ENCODE measurements around the gene TPCN1. TPM values are rescaled to one million over a fixed set of nuclear protein-coding genes. Genes with fewer than 3 reads are reported as not detected.

Gene TPCN1
- total RNA-seq, 3 donors from 2014 or later (not counting 1 experiment from before 2014, with no cell fraction given), result 7.2 to 21.4 (median 10.7) TPM

GRCh38 chr12:113227686-113228391 is 6.6 kb downstream of the TPCN1 start:
- H3K27me3 ChIP-seq (ENCODE audit: control insufficient read depth, insufficient read depth, low read length), result no peaks in the 10 kb centered on the region
- ATAC-seq (no peak), DNase-seq (no peak)
- TF ChIP-seq CTCF (IDR thresholded peaks at IDR 0.05), result no peak
- no peaks in the 10 kb centered on the region for H3K9me3 ChIP-seq (ENCODE audit: control insufficient read depth, insufficient read depth, low read length)
- Mint-ChIP-seq H3K36me3 (no peaks in the 10 kb centered on the region), H3K4me3 (no peak overlapping the region), H3K4me1 (peaks cover 8 to 14% of the 10 kb centered on the region in 2 donors), H3K9me3 (no peaks in the 10 kb centered on the region), H3K27me3 (ENCODE audit: low read depth in 2 of 2) (no peaks in the 10 kb centered on the region), H3K27ac (no peak overlapping the region)
- 90% methylated on average over 5 of the region's 5 CpGs for whole genome bisulfite sequencing (ENCODE audit: insufficient coverage)
- H3K4me1 ChIP-seq (ENCODE audit: control insufficient read depth, insufficient read depth, low read length), result peaks cover 41% of the 10 kb centered on the region
- peaks cover 11% of the 10 kb centered on the region for H3K36me3 ChIP-seq (ENCODE audit: control insufficient read depth, insufficient read depth, low read length)
- no peak overlapping the region for H3K4me3 ChIP-seq (ENCODE audit: low read length)
- H3K27ac ChIP-seq (ENCODE audit: low read length), result no peak overlapping the region
- intact Hi-C loops (cut with micrococcal nuclease), result no loop called here

- H3K4me1 Mint-ChIP-seq, result peaks cover 10 to 17% of the 10 kb centered on the region in 2 donors
- H3K27ac ChIP-seq (ENCODE audit: low read length), result no peak overlapping the region
- no peak overlapping the region for H3K4me3 ChIP-seq (ENCODE audit: low read length)
- no peaks in the 10 kb centered on the region for H3K27me3 ChIP-seq (ENCODE audit: control insufficient read depth, insufficient read depth, low read length)
- ATAC-seq (no peak), DNase-seq (no peak)
- no peak for TF ChIP-seq CTCF (IDR thresholded peaks at IDR 0.05)
- no peak overlapping the region for H3K27ac Mint-ChIP-seq
- H3K36me3 ChIP-seq (ENCODE audit: control insufficient read depth, insufficient read depth, low read length), result peaks cover 11% of the 10 kb centered on the region
- intact Hi-C loops (cut with micrococcal nuclease), result no loop called here
- WGBS (ENCODE audit: insufficient coverage), result 92% methylated on average over 5 of the region's 5 CpGs
- H3K4me1 ChIP-seq (ENCODE audit: control insufficient read depth, insufficient read depth, low read length), result peaks cover 42% of the 10 kb centered on the region
- H3K9me3 ChIP-seq (ENCODE audit: control insufficient read depth, insufficient read depth, low read length), result no peaks in the 10 kb centered on the region
- no peaks in the 10 kb centered on the region for H3K9me3 Mint-ChIP-seq
- no peaks in the 10 kb centered on the region for H3K27me3 Mint-ChIP-seq (ENCODE audit: low read depth in 2 of 2)
- no peaks in the 10 kb centered on the region for H3K36me3 Mint-ChIP-seq
- H3K4me3 Mint-ChIP-seq, result no peak overlapping the region
Observed at GRCh38 chr12:113228394-113229028, 7.2 kb downstream of the TPCN1 start.

GRCh38 chr12:113230315-113231234 is 9.3 kb downstream of the TPCN1 start:
- no peak for TF ChIP-seq CTCF (IDR thresholded peaks at IDR 0.05)
- peaks cover 12 to 19% of the 10 kb centered on the region in 2 donors for H3K4me1 Mint-ChIP-seq

More at GRCh38 chr12:113230315-113231234, 9.3 kb downstream of the TPCN1 start:
- Mint-ChIP-seq H3K36me3 (no peaks in the 10 kb centered on the region), H3K4me3 (no peak overlapping the region), H3K27ac (no peak overlapping the region), H3K9me3 (no peaks in the 10 kb centered on the region), H3K27me3 (ENCODE audit: low read depth in 2 of 2) (no peaks in the 10 kb centered on the region)
- peaks cover 11% of the 10 kb centered on the region for H3K36me3 ChIP-seq (ENCODE audit: control insufficient read depth, insufficient read depth, low read length)
- WGBS (ENCODE audit: insufficient coverage), result 96% methylated on average over 15 of the region's 15 CpGs
- H3K27ac ChIP-seq (ENCODE audit: low read length), result no peak overlapping the region
- H3K4me1 ChIP-seq (ENCODE audit: control insufficient read depth, insufficient read depth, low read length), result peaks cover 42% of the 10 kb centered on the region
- intact Hi-C loops (cut with micrococcal nuclease), result loop anchor here (5.0 kb wide), 1 partner anchor 33 kb away; no protein-coding TSS in a partner anchor
- ATAC-seq (no peak), DNase-seq (no peak)
- H3K27me3 ChIP-seq (ENCODE audit: control insufficient read depth, insufficient read depth, low read length), result no peaks in the 10 kb centered on the region
- no peak overlapping the region for H3K4me3 ChIP-seq (ENCODE audit: low read length)
- H3K9me3 ChIP-seq (ENCODE audit: control insufficient read depth, insufficient read depth, low read length), result no peaks in the 10 kb centered on the region

Data from natural killer cell (primary cell).